Parathyroid adenoma (tissue), 2 donors: ENCODE measurements around the gene H3-3A.

Experiments
- H2AFZ ChIP-seq: fragments of 300-600 bp; sonication (generic); one replicate; pipeline ENCODE4 v1.7.0; 2017; ENCODE audit warnings: antibody characterized with exemption, mild to moderate bottlenecking
- H3K27ac ChIP-seq: fragments of 300-600 bp; sonication (generic); one replicate; pipeline ENCODE4 v1.7.0; 2017
- H3K27me3 ChIP-seq: fragments of 300-600 bp; sonication (generic); one replicate; pipeline ENCODE4 v1.7.0; 2017; ENCODE audit warnings: low read length; ENCODE audit not compliant: control insufficient read depth, insufficient read depth
- H3K36me3 ChIP-seq: fragments of 300-600 bp; sonication (generic); one replicate; pipeline ENCODE4 v1.7.0; 2017; ENCODE audit warnings: low read length; ENCODE audit not compliant: control insufficient read depth, insufficient read depth
- H3K4me1 ChIP-seq: fragments of 300-600 bp; sonication (generic); one replicate; pipeline ENCODE4 v1.7.0; 2017; ENCODE audit warnings: control low read depth
- H3K4me2 ChIP-seq: fragments of 300-600 bp; sonication (generic); one replicate; pipeline ENCODE4 v1.7.0; 2017; ENCODE audit warnings: low read length
- H3K4me3 ChIP-seq: fragments of 300-600 bp; sonication (generic); one replicate; pipeline ENCODE4 v1.7.0; 2017; ENCODE audit warnings: low read depth, low read length
- H3K79me2 ChIP-seq: fragments of 300-600 bp; sonication (generic); one replicate; pipeline ENCODE4 v1.7.0; 2017; ENCODE audit warnings: control low read depth
- H3K9ac ChIP-seq: fragments of 300-600 bp; sonication (generic); one replicate; pipeline ENCODE4 v1.7.0; 2017; ENCODE audit warnings: mild to moderate bottlenecking
- H3K9me3 ChIP-seq: fragments of 300-600 bp; sonication (generic); one replicate; pipeline ENCODE4 v1.7.0; 2017; ENCODE audit warnings: low read length; ENCODE audit not compliant: control insufficient read depth
- CTCF ChIP-seq: fragments of 300-600 bp; sonication (generic); IDR thresholded peaks from one replicate; pipeline ENCODE4 v1.7.0; 2017; ENCODE audit warnings: antibody characterized with exemption, mild to moderate bottlenecking
- donor health status: primary hyperparathyroidism.

The H3-3A gene

GRCh38 chr1:226093621-226094020, 31.1 kb downstream of the H3-3A start:
- H3K9me3 ChIP-seq, result no peaks in the 10 kb centered on the region
- H3K4me2 ChIP-seq, result no peak overlapping the region
- no peaks in the 10 kb centered on the region for H3K27me3 ChIP-seq
- no peak overlapping the region for H3K4me3 ChIP-seq
- no peak overlapping the region for H3K27ac ChIP-seq
- no peak overlapping the region for H3K9ac ChIP-seq
- no peak overlapping the region for H2AFZ ChIP-seq
- H3K79me2 ChIP-seq, result no peaks in the 10 kb centered on the region
- no peaks in the 10 kb centered on the region for H3K4me1 ChIP-seq
- H3K36me3 ChIP-seq, result no peaks in the 10 kb centered on the region
- no peak for TF ChIP-seq CTCF

- Histone ChIP-seq H3K4me3 (no peak overlapping the region), H2AFZ (no peak overlapping the region), H3K79me2 (no peaks in the 10 kb centered on the region), H3K27me3 (no peaks in the 10 kb centered on the region), H3K4me2 (no peak overlapping the region), H3K9ac (no peak overlapping the region), H3K9me3 (no peaks in the 10 kb centered on the region), H3K4me1 (no peaks in the 10 kb centered on the region), H3K27ac (no peak overlapping the region), H3K36me3 (no peaks in the 10 kb centered on the region)
- no peak for TF ChIP-seq CTCF
Observed at GRCh38 chr1:226094451-226094850, 31.9 kb downstream of the H3-3A start.

GRCh38 chr1:226095286-226095685, 32.8 kb downstream of the H3-3A start:
- TF ChIP-seq CTCF, result no peak
- Histone ChIP-seq H2AFZ (no peak overlapping the region), H3K27ac (no peak overlapping the region), H3K9ac (no peak overlapping the region), H3K4me2 (no peak overlapping the region), H3K4me3 (no peak overlapping the region), H3K79me2 (no peaks in the 10 kb centered on the region), H3K4me1 (no peaks in the 10 kb centered on the region), H3K27me3 (no peaks in the 10 kb centered on the region), H3K9me3 (no peaks in the 10 kb centered on the region), H3K36me3 (no peaks in the 10 kb centered on the region)

- H3K27me3 ChIP-seq, result no peaks in the 10 kb centered on the region
- no peak overlapping the region for H3K4me3 ChIP-seq
- H3K9ac ChIP-seq, result no peak overlapping the region
- no peaks in the 10 kb centered on the region for H3K4me1 ChIP-seq
- H3K27ac ChIP-seq, result no peak overlapping the region
- TF ChIP-seq CTCF, result no peak
- H3K36me3 ChIP-seq, result no peaks in the 10 kb centered on the region
- no peak overlapping the region for H3K4me2 ChIP-seq
- H2AFZ ChIP-seq, result no peak overlapping the region
- H3K9me3 ChIP-seq, result no peaks in the 10 kb centered on the region
- H3K79me2 ChIP-seq, result no peaks in the 10 kb centered on the region
Observed at GRCh38 chr1:226097866-226098625, 35.5 kb downstream of the H3-3A start.
